ENCODE results near the gene MPG.
A peak's percentile ranks its signal among the peaks of the same experiment; 100 is the strongest.

MPG gene

GRCh38 chr16:50769-51591 lies 27.0 kb upstream of the MPG start:
- H3K4me3 ChIP-seq (ENCODE audit: low read depth, low read length) = no peak overlapping the region

DNA sequence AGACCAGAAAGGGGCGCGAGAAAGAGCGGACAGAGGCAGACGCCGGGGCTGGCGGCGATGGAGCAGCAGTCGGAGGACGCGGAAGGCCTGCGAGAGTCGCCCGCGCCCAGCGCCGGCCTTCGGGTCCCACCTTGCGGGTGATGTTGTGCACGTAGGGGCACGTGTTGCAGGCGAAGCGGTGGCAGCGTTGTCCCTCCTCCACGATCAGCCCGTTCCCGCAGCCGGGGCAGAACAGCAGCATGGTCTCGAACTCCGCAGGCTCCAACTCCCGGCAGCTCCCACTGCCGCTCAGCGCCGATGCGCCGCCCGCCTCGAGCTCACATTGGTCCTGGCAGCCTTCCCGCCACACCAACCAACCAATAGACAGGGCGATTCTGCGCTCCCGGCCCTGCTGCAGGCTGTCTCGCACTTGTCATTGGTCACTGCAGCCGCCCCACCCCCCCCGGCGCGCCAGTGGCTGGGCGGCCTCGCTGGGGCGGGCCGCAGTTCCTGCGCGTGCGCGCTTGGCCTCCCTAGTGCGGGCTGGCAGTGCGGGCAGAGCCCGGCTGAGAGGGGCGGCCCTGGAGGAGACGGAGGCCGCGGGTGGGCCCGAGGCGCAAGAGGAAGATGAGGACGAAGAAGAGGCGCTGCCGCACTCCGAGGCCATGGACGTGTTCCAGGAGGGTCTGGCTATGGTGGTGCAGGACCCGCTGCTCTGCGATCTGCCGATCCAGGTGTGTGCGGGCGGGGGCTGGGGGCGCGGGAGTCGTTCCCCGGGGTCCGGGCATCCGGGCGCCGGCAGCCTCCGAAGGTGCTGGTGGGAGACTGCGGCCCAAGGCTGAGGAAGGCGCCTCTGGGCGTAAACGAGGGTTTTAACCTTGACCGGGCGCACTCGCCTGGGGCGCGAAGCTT lies 24.4 kb upstream of the MPG start, which contains the start of the genes POLR3K and SNRNP25:
POLR3K (minus strand) TSS at position 263 of the 891 bp plus-strand sequence; CDS start at position 241, 22 bp downstream.
SNRNP25 (plus strand) TSS at position 483 of the 891 bp plus-strand sequence; CDS start at position 672, 189 bp downstream.
- H3K4me3 ChIP-seq (ENCODE audit: low read depth, low read length) = peak within 1 kb of the TSS; percentile 80

DNA sequence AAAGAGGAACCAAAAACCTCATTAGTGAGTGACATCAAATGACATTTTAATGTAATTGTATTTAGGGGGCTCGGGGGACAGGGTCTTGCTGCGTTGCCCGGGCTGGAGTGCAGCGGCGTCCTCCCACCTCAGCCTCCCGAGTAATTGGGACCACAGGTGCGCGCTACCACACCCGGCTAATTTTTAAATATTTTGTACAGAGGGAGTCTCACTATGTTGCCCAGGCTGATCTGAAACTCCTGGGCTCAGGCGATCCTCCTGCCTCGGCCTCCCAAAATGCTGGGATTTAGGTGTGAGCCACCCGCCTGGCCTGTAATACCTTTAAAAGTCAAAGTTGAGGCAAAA lies 23.8 kb upstream of the MPG start:
- peak overlapping the region; percentile 69 for H3K4me3 ChIP-seq (ENCODE audit: low read depth, low read length)

GRCh38 chr16:55571-56136 lies 22.4 kb upstream of the MPG start:
- H3K4me3 ChIP-seq (ENCODE audit: low read depth, low read length) = no peak overlapping the region

- H3K4me3 ChIP-seq (ENCODE audit: low read depth, low read length) = no peak overlapping the region
Observed at GRCh38 chr16:56231-56927, 21.6 kb upstream of the MPG start.

- H3K4me3 ChIP-seq (ENCODE audit: low read depth, low read length) = no peak overlapping the region
Observed at GRCh38 chr16:57711-58110, 20.3 kb upstream of the MPG start.

- H3K4me3 ChIP-seq (ENCODE audit: low read depth, low read length) = no peak overlapping the region
Observed at GRCh38 chr16:58491-59439, 19.3 kb upstream of the MPG start.

DNA sequence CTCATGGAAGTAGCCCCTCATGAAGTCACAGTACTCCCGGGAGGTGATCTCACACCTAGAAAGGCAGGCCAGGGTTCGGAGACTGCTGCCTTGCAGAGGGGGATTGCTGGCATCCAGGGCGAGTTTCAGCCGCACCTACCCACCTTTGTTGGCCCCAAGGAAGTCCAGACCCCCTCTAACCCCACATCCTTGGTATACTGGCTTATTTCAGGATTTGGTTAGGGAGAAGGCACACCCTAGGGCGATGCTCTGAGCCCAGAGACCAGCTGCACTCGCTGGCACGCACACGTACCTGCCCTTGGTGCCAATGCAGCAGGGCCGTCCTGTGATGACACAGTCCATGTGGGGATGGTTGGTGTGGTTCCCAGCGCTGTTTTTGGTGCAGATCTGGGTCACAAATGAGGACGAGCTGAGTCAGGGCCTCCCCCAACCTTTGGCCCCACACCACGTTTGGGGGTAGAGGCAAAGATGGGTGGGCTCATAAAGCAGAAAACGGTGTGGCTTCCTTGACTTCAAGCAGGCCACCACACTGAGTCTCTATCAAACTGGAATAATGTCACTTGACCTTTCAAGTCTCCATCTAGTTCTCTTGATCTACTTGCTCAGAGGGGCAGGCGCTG lies 18.5 kb upstream of the MPG start:
- no peak overlapping the region for H3K4me3 ChIP-seq (ENCODE audit: low read depth, low read length)

DNA sequence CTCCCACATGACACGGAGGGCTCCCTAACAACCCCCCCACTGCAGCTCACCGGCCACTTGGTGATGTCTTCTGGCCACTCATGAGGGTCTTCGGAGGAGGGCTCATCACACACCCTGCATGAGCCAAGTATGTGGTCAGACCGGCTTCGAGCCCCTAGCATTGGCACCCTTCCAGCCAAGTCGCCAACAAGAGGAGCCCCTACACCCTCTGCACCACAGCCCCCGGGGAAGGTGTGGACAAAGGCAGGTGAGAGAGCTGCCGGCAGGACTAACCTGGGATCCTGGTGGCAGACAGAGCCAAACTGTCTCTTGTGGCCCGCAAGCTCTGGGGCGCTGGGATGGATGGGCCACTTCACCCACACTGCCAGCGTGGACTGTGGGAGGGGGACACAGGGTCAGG lies 17.9 kb upstream of the MPG start:
- H3K4me3 ChIP-seq (ENCODE audit: low read depth, low read length) = no peak overlapping the region

DNA sequence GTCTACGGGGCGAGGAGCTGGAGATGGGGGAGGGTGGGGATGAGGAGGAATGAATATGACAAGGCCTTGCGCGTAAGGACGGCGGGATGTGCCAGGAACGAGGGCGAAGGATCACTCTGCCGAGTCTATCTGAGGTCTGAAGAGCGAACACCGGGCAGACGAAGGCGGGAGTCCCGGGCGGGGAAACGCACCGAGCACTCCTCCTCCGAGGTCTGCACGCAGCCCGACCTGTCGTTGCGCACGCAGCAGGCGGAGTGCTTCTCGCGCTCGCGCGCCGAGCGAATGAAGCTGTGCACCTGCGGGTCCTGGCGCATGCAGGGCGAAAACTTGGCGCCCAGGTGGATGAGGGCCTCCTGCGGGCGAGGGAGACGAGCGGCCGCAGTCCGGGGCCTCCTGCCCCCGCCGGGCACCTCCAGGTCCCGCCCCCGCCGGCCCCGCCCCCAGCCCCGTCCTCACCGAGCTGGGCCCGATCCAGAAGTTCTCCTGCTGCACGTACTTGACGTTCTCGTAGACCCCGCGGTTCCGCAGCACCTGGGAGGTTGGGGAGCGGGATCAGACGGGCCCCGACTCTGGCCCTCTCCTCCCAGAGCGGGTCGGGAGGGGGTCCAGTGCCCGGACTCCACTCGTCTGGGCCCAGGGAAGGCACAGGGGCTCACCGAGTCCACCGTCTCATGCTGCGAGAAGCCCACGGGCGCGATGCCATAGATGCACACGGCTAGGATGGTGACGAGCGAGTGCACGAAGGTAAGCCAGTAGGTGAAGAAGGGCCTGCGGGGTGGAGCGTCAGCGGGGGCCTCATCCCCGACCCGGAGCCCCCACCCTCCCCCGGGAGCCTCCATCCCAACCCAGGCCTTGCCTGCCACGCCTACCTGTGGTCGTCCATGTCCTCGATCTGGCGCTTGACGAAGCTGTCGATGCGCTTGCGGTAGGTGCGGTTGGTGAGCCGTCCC lies 16.8 kb upstream of the MPG start:
- H3K4me3 ChIP-seq (ENCODE audit: low read depth, low read length) = no peak overlapping the region

DNA sequence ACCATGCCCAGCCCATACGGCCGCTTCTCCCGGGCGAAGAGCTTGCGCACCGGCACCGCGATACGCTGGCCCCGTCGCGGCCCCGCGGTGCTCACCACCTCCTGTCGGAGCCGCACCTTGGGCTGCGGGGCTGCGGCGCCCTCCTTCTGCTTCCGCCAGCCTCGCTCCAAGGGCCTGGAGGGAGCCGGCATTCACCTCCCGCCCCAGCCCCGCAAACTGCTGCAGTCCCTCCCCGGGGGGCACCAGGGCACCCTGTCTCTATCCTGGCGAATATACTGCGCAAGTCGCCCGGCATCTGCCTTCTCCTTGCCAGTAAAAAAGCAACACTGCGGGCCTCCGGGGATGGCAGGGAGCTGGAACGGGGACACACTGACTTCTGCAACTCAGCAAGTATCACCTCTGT lies 16.1 kb upstream of the MPG start:
- H3K4me3 ChIP-seq (ENCODE audit: low read depth, low read length) = no peak overlapping the region

DNA sequence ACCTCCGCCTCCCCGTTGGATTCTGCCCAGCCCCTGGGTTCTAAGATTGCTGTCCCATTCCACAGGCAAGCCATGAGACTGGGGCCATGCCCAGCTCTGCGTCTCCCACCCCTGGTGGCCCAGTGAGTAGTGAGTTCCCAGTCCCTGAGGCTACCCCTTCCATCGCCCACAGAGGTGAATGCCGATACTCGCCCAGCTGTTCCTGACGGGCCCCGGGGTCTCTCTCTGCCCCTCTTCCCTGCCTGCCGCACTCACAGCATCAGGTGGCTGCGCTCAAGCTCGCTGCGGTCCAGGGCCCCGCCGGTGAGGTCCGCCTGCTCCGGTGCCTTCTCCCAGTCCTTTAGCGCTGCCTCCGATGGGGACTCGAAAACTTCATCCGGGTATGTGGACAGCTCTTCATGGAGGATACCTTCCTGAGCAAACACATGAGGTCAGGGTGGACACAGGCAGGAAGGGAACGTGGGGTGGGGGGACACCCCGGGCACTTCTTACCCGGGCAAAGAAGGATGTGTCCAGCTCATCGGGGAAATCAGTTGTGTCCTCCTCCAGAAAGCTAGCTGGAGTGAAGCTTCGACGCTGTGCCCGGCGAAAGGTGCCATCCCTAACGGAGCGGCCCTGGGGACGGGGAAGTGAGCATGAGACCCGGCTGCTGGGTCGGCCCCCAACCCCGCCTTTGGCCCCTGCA lies 15.6 kb upstream of the MPG start:
- H3K4me3 ChIP-seq (ENCODE audit: low read depth, low read length) = no peak overlapping the region

- no peak overlapping the region for H3K4me3 ChIP-seq (ENCODE audit: low read depth, low read length)
Observed at GRCh38 chr16:62968-63391, 15.0 kb upstream of the MPG start.

- H3K4me3 ChIP-seq (ENCODE audit: low read depth, low read length) = no peak overlapping the region
Observed at GRCh38 chr16:63466-63865, 14.6 kb upstream of the MPG start.

DNA sequence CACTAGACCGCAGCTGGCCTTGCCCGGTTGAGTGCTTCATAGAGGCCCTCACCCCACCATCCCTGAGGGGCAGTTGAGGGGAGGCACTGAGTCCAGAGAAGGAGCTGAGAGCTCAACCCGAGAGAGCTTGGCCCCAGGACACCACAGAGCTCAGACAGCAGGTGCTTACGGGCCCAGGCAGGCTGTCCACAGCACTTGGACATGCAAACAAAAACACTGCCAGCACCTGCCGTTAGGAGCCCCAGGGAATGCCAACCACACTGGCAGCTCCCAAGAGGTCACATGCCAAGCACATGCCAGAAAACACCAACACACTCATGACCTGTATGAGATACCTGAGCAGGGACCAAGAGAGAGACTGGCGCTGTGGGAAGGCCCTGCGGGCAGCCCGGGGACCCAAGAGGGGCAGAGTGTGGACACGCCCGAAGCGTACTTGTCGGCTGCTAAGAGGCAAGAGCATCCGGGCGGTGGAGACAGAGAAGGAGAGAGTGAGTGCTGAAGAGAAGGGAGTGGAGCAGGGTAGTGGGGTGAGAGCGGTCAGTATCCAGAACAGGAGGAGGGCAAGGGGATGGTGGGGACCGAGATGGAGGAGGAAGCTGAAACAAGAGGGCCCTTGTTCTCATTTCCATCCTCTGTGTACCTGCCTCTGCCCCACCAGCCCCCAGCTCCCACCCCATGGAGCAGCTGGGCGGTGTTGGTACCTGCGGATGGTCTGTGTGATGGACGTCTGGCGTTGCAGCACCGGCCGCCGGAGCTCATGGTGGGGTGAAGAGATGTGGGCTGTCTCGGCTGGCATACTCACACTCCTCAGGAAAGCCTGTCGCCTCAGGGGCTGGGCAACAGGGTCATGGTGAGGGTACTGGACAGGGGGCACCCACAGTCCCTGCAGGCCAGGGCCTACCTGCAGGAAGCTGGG lies 13.8 kb upstream of the MPG start:
- H3K4me3 ChIP-seq (ENCODE audit: low read depth, low read length) = no peak overlapping the region

DNA sequence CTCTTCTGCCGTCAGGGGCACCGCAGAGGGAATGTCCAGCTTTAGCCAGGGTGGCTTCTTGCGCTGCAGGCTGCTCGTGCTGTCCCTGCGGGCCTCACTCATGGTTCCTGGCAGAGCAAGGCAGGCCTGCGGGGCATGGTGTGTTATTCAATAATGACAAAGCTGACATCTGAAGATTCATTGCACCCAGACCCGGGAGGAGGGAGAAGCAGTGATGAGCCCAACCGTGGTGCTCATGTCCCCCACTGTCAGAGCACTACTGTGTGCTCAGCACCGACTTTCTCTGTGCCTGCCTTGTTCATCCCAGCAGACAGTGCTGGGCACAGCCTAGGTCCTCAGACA lies 13.1 kb upstream of the MPG start:
- H3K4me3 ChIP-seq (ENCODE audit: low read depth, low read length) = no peak overlapping the region

DNA sequence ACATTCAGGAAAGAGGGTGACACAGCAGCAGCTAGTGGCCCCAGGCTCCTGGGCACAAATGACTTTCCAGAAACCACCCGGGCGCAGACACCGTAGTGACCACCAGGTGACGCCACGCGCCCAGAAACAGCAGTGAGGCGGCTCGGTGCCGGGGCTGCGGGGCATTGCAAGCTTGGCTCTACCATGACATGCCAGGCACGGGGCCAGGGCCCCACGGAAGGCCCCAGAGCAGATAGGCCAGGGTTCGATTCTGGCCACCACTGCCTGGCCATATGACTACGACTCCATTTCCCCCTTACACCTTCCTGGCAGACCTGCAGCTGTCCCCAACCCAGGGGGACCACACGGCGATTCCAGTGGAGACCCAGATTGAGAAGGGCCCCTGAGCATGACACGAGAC lies 12.3 kb upstream of the MPG start:
- no peak overlapping the region for H3K4me3 ChIP-seq (ENCODE audit: low read depth, low read length)

Data from iPS-11a (cell line).